Left renal cortex interstitium (tissue), 4 donors: ENCODE results near the gene MALL. TPM values are rescaled to one million over a fixed set of nuclear protein-coding genes. Genes with fewer than 3 reads are reported as not detected.
"Not testable (repeated sequence)": the region's sequence is repeated elsewhere in the genome, so short reads cannot be mapped to it uniquely, and the experiment has no call there.

Source experiments
- DNase-seq, 4 donors: peaks; one replicate each; pipeline ENCODE4 v3.0.0-alpha.2; 2013; ENCODE audit warnings: low read depth in 4 of 4, low spot score in 2 of 4, missing footprints in 1 of 4
- polyA plus RNA-seq, 4 donors: library from polyadenylated mRNA; unstranded; fragments of 120-200 nt; gene quantifications; one replicate each; pipeline ENCODE4 v1.2.1, GENCODE V29; 2013; ENCODE audit not compliant: insufficient read length in 4 of 4

Gene MALL
- polyA plus RNA-seq, 4 donors, result 12.4 to 14.3 (median 13.1) TPM

- no peak for DNase-seq
Measured at GRCh38 chr2:110099471-110100225, 16.0 kb downstream of the MALL start.

- no peak for DNase-seq
Measured at GRCh38 chr2:110099038-110099425, 16.6 kb downstream of the MALL start.

GRCh38 chr2:110097506-110098220 lies 18.0 kb downstream of the MALL start:
- DNase-seq, result no peak

- no peak for DNase-seq
Measured at GRCh38 chr2:110095994-110096633, 19.5 kb downstream of the MALL start.

- not testable (repeated sequence) for DNase-seq
Measured at GRCh38 chr2:110094884-110095534, 20.6 kb downstream of the MALL start.

GRCh38 chr2:110093924-110094323 lies 21.7 kb downstream of the MALL start:
- not testable (repeated sequence) for DNase-seq

- not testable (repeated sequence) for DNase-seq
Measured at GRCh38 chr2:110090164-110090563, 25.5 kb downstream of the MALL start.

GRCh38 chr2:110083757-110084156 lies 31.9 kb downstream of the MALL start:
- not testable (repeated sequence) for DNase-seq

GRCh38 chr2:110083162-110083561 lies 32.5 kb downstream of the MALL start:
- DNase-seq, result not testable (repeated sequence)

GRCh38 chr2:110078104-110078503 lies 37.5 kb downstream of the MALL start:
- not testable (repeated sequence) for DNase-seq

GRCh38 chr2:110075896-110076295 lies 39.7 kb downstream of the MALL start:
- not testable (repeated sequence) for DNase-seq

GRCh38 chr2:110069869-110070268 lies 45.8 kb downstream of the MALL start:
- not testable (repeated sequence) for DNase-seq

GRCh38 chr2:110068153-110068552 lies 47.5 kb downstream of the MALL start:
- not testable (repeated sequence) for DNase-seq

- not testable (repeated sequence) for DNase-seq
Measured at GRCh38 chr2:110062332-110062731, 53.3 kb downstream of the MALL start.

- not testable (repeated sequence) for DNase-seq
Measured at GRCh38 chr2:110060550-110060949, 55.1 kb downstream of the MALL start.

- not testable (repeated sequence) for DNase-seq
Measured at GRCh38 chr2:110059694-110060358, 55.8 kb downstream of the MALL start.

- not testable (repeated sequence) for DNase-seq
Measured at GRCh38 chr2:110059009-110059693, 56.5 kb downstream of the MALL start.

- DNase-seq, result not testable (repeated sequence)
Measured at GRCh38 chr2:110058034-110058433, 57.6 kb downstream of the MALL start.

- not testable (repeated sequence) for DNase-seq
Measured at GRCh38 chr2:110055819-110056408, 59.7 kb downstream of the MALL start.
